ENCODE measurements around the gene ATG13. TPM values are rescaled to one million over a fixed set of nuclear protein-coding genes. Genes with fewer than 3 reads are reported as not detected.

Gene ATG13
- total RNA-seq, 1 donor from 2014 or later: 87.7 TPM

GRCh38 chr11:46599340-46600193, 17.8 kb upstream of the ATG13 start:
- Mint-ChIP-seq H3K4me1 (ENCODE audit: low read depth, unreplicated experiment) (no peaks in the 10 kb centered on the region), H3K36me3 (ENCODE audit: unreplicated experiment) (no peaks in the 10 kb centered on the region), H3K27ac (ENCODE audit: unreplicated experiment) (no peak overlapping the region), H3K4me3 (ENCODE audit: unreplicated experiment) (no peak overlapping the region), H3K9me3 (ENCODE audit: unreplicated experiment) (no peaks in the 10 kb centered on the region), H3K27me3 (ENCODE audit: unreplicated experiment) (peaks cover 2% of the 10 kb centered on the region)
- no peak for DNase-seq
- TF ChIP-seq CTCF (IDR thresholded peaks at IDR 0.05; ENCODE audit: partially characterized antibody, unreplicated experiment): no peak

GRCh38 chr11:46600194-46600960, 17.0 kb upstream of the ATG13 start:
- DNase-seq: no peak
- peaks cover 2% of the 10 kb centered on the region for H3K27me3 Mint-ChIP-seq (ENCODE audit: unreplicated experiment)
- no peak overlapping the region for H3K27ac Mint-ChIP-seq (ENCODE audit: unreplicated experiment)
- H3K4me3 Mint-ChIP-seq (ENCODE audit: unreplicated experiment): no peak overlapping the region
- no peaks in the 10 kb centered on the region for H3K36me3 Mint-ChIP-seq (ENCODE audit: unreplicated experiment)
- no peak for TF ChIP-seq CTCF (IDR thresholded peaks at IDR 0.05; ENCODE audit: partially characterized antibody, unreplicated experiment)
- H3K4me1 Mint-ChIP-seq (ENCODE audit: low read depth, unreplicated experiment): no peaks in the 10 kb centered on the region
- no peaks in the 10 kb centered on the region for H3K9me3 Mint-ChIP-seq (ENCODE audit: unreplicated experiment)

GRCh38 chr11:46601129-46601528, 16.2 kb upstream of the ATG13 start:
- no peak for DNase-seq
- Mint-ChIP-seq H3K9me3 (ENCODE audit: unreplicated experiment) (no peaks in the 10 kb centered on the region), H3K27ac (ENCODE audit: unreplicated experiment) (no peak overlapping the region), H3K4me3 (ENCODE audit: unreplicated experiment) (no peak overlapping the region), H3K4me1 (ENCODE audit: low read depth, unreplicated experiment) (no peaks in the 10 kb centered on the region), H3K27me3 (ENCODE audit: unreplicated experiment) (peaks cover 2% of the 10 kb centered on the region), H3K36me3 (ENCODE audit: unreplicated experiment) (no peaks in the 10 kb centered on the region)
- no peak for TF ChIP-seq CTCF (IDR thresholded peaks at IDR 0.05; ENCODE audit: partially characterized antibody, unreplicated experiment)

GRCh38 chr11:46603704-46604308, 13.5 kb upstream of the ATG13 start:
- Mint-ChIP-seq H3K4me1 (ENCODE audit: low read depth, unreplicated experiment) (peaks cover 2% of the 10 kb centered on the region), H3K4me3 (ENCODE audit: unreplicated experiment) (no peak overlapping the region), H3K36me3 (ENCODE audit: unreplicated experiment) (no peaks in the 10 kb centered on the region), H3K9me3 (ENCODE audit: unreplicated experiment) (peaks cover 1% of the 10 kb centered on the region), H3K27me3 (ENCODE audit: unreplicated experiment) (no peaks in the 10 kb centered on the region), H3K27ac (ENCODE audit: unreplicated experiment) (no peak overlapping the region)
- DNase-seq: no peak
- TF ChIP-seq CTCF (IDR thresholded peaks at IDR 0.05; ENCODE audit: partially characterized antibody, unreplicated experiment): no peak

All from glutamatergic neuron (in vitro differentiated cells).